Fibroblast of upper back skin (primary cell): ENCODE data around the gene SLC2A1.

Experiments used
- DNase-seq: peaks from one replicate; pipeline ENCODE4 v3.0.0-alpha.2; 2013

Gene SLC2A1

GRCh38 chr1:42940851-42941639 is 17.6 kb downstream of the SLC2A1 start:
- peak; percentile 99 for DNase-seq

- DNase-seq: no peak
Measured at GRCh38 chr1:42938645-42939615, 19.7 kb downstream of the SLC2A1 start.

- no peak for DNase-seq
Measured at GRCh38 chr1:42937836-42938644, 20.6 kb downstream of the SLC2A1 start.

GRCh38 chr1:42937141-42937696 is 21.4 kb downstream of the SLC2A1 start:
- DNase-seq: peak; percentile 67

- DNase-seq: peak; percentile 95
Measured at GRCh38 chr1:42936309-42937078, 22.2 kb downstream of the SLC2A1 start.

GRCh38 chr1:42935971-42936308 is 22.7 kb downstream of the SLC2A1 start:
- DNase-seq: no peak

DNA sequence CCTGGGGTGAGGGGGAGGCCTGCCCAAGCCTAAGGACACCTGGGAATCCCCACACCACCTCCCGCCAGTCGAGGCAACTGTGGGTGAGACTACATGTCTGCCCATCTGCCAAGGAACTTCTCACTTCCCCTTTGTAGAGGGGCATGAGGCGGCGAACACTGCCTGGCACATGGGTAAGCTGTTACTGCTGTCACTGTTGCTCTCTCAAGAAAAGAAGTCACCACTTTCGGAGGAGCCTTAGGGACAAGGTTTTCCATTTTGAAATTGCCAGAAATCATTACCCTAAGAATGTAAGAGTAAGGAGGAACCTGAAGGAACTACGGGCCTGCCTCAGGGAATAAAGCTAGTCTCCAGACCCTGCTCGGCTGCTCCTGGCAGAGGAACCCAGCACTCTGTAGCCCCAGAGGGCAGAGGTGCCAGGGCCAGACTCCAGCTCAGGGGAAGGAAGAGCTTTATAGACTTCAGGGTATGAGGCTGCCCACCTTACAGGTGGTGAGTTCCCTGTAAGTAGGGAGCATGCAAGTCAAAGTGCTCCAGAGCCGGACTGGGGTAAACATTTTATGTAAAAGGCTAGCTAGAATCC is 23.3 kb downstream of the SLC2A1 start:
- DNase-seq: no peak

GRCh38 chr1:42934541-42935312 is 23.9 kb downstream of the SLC2A1 start:
- no peak for DNase-seq

GRCh38 chr1:42933610-42934491 is 24.8 kb downstream of the SLC2A1 start:
- no peak for DNase-seq

- DNase-seq: no peak
Measured at GRCh38 chr1:42933060-42933586, 25.5 kb downstream of the SLC2A1 start.

- DNase-seq: no peak
Measured at GRCh38 chr1:42932442-42932941, 26.2 kb downstream of the SLC2A1 start.

- DNase-seq: no peak
Measured at GRCh38 chr1:42931911-42932422, 26.7 kb downstream of the SLC2A1 start.

DNA sequence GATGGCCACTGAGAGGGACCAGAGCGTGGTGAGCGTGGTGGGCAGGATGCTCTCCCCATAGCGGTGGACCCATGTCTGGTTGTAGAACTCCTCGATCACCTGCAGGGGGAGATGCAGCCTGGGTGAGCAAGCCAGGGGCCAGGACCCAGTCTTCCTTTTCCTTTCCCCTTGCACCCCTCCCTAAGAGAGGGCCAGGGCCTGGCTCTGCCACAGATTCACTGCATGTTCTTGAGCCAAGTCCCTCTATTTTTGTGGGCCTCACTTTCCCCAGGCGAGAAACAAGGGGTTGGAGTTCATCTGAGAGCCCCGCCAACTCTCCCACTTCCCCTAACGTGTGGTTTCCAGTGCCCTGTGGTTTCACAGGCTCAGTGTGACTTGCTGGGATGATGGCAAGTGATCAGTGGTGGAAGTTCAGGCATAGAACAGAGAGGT is 27.5 kb downstream of the SLC2A1 start:
- DNase-seq: peak; percentile 52

DNA sequence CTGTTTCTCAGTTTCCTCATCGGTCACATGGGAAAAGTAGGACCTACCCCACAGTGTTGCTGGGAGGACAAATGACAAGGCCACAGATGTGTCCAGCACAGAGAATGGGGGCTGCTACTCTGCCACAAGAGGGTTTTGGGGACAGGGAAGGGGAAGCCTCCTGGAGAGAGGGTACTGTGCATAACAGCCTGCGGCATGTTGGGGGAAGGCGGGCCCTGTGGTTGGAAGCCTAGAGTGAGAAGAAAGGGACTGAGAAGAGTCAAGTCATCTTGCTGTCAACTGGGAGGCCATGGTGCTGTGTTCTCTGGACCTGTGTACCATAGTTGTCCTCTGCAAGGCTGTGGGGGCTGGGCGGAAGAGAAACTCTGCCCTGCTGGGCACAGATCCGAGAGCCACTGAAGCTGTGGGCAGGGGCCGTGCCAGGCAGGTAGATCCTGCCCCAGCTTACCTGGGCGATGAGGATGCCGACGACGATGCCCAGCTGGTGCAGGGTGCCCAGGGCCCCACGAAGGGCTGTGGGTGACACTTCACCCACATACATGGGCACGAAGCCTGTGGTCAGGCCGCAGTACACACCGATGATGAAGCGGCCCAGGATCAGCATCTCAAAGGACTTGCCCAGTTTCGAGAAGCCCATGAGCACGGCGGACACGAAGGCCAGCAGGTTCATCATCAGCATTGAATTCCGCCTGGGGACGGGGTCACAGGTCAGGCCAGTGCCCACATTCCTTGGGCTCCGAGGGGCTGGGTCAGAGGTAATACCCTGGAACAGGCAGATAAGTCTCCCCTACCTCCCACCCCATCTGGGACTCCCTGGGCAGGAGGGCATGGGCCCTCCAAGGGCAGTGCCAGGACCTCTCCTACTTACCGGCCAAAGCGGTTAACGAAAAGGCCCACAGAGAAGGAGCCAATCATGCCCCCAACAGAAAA is 28.2 kb downstream of the SLC2A1 start:
- DNase-seq: no peak

GRCh38 chr1:42929434-42930177 is 29.1 kb downstream of the SLC2A1 start:
- no peak for DNase-seq

DNA sequence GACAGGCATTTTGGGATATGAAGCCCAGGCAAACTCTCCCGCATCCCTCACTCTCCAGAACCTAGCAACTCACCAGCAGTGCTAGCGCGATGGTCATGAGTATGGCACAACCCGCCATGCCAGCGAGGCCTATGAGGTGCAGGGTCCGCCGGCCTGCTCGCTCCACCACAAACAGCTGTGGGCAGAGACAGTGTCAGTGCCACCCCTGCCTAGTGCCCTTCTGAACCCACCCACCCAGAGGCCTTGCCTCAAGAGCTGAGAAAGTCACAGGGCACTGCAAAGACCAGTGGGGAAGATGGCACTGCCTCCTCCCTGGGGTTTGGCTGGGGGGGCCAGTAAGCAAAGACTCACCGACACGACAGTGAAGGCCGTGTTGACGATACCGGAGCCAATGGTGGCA is 29.8 kb downstream of the SLC2A1 start:
- no peak for DNase-seq

DNA sequence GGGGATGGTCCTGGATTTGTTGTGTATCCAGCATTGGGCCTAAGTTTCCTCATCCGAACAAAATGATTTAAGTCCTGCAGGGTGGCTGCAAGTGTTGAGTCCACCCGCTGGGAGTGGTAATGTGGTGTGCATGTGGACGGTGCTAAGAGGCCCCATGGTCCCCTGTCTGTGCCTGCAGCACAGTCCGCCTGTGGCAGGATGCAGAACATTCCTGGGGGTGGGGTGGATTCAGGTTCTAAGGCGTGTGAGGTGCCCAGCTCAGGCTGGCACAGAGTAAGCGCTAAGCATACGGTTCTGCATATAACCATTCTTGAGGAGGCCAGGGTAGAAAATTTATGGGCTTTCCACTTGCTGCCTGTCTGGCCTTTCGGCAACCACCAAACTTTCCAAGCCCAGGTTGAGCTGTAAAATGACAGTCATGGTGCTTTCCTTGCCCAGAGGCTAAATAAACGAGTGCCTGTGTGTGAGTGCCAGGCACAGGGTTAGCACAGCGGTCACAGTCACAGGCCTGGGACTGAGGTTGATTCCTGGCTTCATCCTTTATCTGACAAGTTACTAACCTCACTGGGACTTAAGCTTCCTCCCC is 30.7 kb downstream of the SLC2A1 start:
- DNase-seq: no peak
